Thoracic aorta (tissue), 2 donors: Measurements from ENCODE around the gene CENATAC. TPM values are rescaled to one million over a fixed set of nuclear protein-coding genes. Genes with fewer than 3 reads are reported as not detected.

Source experiments
- ATAC-seq: fragments of 150-250 bp; one replicate; pipeline ENCODE4 v1.8.0; 2017; ENCODE audit warnings: low read depth; ENCODE audit not compliant: insufficient number of reproducible peaks, low FRiP score
- DNase-seq: peaks from one replicate; pipeline ENCODE4 v3.0.0-alpha.2; 2020; ENCODE audit warnings: low spot score
- H3K27ac ChIP-seq, 2 donors: fragments of 200-600 bp; sonication (generic); 1 replicate in 1 of 2; 2 replicates in 1 of 2; pipeline ENCODE4 v1.5.1; 2016; ENCODE audit warnings: mild to moderate bottlenecking in 2 of 2, moderate library complexity in 2 of 2
- H3K27me3 ChIP-seq: fragments of 200-600 bp; sonication (generic); replicated peaks from 2 replicates; pipeline ENCODE4 v1.6.0; 2016; ENCODE audit warnings: mild to moderate bottlenecking; ENCODE audit not compliant: insufficient read depth
- H3K36me3 ChIP-seq: fragments of 200-600 bp; sonication (generic); one replicate; pipeline ENCODE4 v1.5.1; 2016
- H3K4me1 ChIP-seq, 2 donors: fragments of 200-600 bp; sonication (generic); 1 replicate in 1 of 2; 2 replicates in 1 of 2; pipeline versions ENCODE4 v1.5.1 to v1.6.0; 2016; ENCODE audit warnings: low read depth in 2 of 2, mild to moderate bottlenecking in 1 of 2; ENCODE audit not compliant: control insufficient read depth in 1 of 2
- H3K4me3 ChIP-seq: fragments of 200-600 bp; sonication (generic); 2 replicates; pipeline ENCODE4 v1.5.1; 2016; ENCODE audit warnings: mild to moderate bottlenecking
- H3K9me3 ChIP-seq: fragments of 200-600 bp; sonication (generic); 2 replicates; pipeline ENCODE4 v1.5.1; 2016
- total RNA-seq, 2 donors: library from RNA; depleted of rRNA; stranded (reverse); fragments of >200 nt; gene quantifications; one replicate each; pipeline versions ENCODE4 v1.1.0 to v1.2.3, GENCODE V29; 2016
- TF ChIP-seq, protein P1 (sequence below): fragments of 200-600 bp; sonication (generic); IDR thresholded peaks from one replicate; pipeline ENCODE4 v1.5.1; 2019; ENCODE audit warnings: antibody characterized with exemption

The CENATAC gene
- total RNA-seq, 2 donors from 2014 or later: 63.5 to 128 TPM

DNA sequence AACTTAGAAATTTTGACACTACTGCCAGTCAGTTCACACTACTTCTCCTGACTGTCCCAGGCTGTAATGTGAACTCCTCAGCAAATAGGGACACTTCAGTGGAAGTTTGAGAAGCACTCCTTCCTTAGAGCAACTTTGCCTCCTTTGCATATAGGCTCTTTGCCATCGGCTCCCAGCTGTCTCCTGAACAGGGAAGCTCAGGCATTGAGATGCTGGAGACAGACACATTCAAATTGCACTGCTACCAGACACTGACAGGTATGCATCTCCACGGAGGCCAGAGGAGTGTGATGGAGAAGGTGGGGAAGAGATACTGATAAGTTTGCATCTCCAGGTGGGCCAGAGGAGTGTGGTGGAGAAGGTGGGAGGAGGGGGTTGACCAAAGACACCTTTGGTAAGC lies 22.1 kb downstream of the CENATAC start:
- TF ChIP-seq, protein P1, sequence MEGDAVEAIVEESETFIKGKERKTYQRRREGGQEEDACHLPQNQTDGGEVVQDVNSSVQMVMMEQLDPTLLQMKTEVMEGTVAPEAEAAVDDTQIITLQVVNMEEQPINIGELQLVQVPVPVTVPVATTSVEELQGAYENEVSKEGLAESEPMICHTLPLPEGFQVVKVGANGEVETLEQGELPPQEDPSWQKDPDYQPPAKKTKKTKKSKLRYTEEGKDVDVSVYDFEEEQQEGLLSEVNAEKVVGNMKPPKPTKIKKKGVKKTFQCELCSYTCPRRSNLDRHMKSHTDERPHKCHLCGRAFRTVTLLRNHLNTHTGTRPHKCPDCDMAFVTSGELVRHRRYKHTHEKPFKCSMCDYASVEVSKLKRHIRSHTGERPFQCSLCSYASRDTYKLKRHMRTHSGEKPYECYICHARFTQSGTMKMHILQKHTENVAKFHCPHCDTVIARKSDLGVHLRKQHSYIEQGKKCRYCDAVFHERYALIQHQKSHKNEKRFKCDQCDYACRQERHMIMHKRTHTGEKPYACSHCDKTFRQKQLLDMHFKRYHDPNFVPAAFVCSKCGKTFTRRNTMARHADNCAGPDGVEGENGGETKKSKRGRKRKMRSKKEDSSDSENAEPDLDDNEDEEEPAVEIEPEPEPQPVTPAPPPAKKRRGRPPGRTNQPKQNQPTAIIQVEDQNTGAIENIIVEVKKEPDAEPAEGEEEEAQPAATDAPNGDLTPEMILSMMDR: no peak
- peaks cover 33% of the 10 kb centered on the region for H3K36me3 ChIP-seq
- H3K4me3 ChIP-seq: peak overlapping the region; percentile 99
- H3K4me1 ChIP-seq: peaks cover 23 to 64% of the 10 kb centered on the region in 2 donors
- no peaks in the 10 kb centered on the region for H3K27me3 ChIP-seq
- H3K27ac ChIP-seq: no peak overlapping the region
- no peaks in the 10 kb centered on the region for H3K9me3 ChIP-seq
- no peak for DNase-seq
- no peak for ATAC-seq

DNA sequence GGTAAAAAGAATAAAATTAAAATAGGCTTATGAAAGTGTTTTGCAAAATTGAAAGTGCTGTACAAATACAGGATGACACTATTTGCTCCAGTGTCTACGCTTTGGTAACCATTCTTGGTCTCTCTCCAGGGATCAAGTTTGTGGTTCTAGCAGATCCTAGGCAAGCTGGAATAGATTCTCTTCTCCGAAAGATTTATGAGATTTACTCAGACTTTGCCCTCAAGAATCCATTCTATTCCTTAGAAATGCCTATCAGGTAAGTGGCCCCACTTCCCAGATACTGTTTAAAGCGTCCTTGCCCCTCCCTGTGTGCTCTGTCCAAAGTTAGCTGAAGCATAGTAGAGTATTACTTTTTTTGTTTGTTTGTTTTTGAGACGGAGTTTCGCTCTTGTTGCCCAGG lies 23.7 kb downstream of the CENATAC start:
- Histone ChIP-seq H3K4me1 (peaks cover 17 to 59% of the 10 kb centered on the region in 2 donors), H3K27me3 (no peaks in the 10 kb centered on the region), H3K9me3 (no peaks in the 10 kb centered on the region), H3K27ac (no peak overlapping the region), H3K36me3 (peaks cover 26% of the 10 kb centered on the region), H3K4me3 (no peak overlapping the region)
- DNase-seq (no peak), ATAC-seq (no peak)
- TF ChIP-seq, protein P1: no peak

DNA sequence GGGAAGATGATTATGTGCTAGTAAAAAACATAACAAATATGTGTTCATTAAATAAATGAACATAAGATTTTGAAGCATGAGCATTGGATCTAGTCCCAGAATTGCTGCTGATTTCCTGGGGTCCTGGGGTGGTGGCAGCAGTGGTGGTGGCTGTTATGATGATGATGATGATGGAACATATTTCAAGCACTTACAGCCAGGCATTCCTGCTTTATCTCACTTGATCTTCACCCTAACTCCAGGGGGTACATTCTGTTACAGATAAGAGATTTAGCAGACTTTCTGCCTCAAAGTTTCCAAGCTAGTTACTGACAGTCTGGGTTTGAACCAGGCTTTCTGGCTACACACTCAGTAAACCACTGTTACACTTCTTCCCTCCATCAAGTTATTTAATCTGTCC lies 25.8 kb downstream of the CENATAC start:
- DNase-seq (no peak), ATAC-seq (no peak)
- H3K27ac ChIP-seq: no peak overlapping the region
- H3K9me3 ChIP-seq: no peaks in the 10 kb centered on the region
- H3K36me3 ChIP-seq: peaks cover 26% of the 10 kb centered on the region
- TF ChIP-seq, protein P1: no peak
- H3K4me1 ChIP-seq: peaks cover 12 to 50% of the 10 kb centered on the region in 2 donors
- H3K27me3 ChIP-seq: no peaks in the 10 kb centered on the region
- H3K4me3 ChIP-seq: no peak overlapping the region

DNA sequence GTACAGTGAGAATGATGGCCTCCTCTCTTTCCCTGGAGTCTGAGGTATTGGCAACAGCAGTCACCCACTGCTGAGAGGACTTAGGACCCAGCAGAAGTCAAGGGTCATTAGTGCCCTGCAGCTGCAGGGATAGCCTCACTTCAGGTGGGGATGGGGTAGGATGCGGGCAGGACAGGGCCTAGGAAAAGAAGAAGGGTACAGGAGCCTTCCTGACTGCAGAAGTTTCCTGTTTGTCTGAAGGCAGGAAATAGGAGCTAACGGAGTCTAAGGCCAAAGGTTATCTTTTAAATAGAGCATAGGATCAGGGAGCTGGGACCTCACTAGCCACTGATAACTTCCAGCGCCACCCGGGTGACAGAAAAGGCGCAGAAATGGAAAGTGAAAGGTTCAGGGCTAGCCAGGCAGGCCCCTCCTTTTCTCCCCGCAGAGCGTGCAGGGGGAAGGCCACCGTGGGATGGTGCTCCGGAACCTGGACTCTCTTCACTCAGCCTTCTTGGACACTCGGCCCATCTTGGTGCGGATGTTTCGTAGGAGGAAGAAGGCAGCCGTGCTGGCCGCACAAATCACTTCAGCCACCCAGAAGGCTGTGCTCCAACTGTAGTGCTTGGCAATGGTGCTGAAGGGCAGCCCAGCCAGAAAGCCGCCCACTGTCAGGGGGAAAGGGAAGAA lies 26.6 kb downstream of the CENATAC start:
- DNase-seq (no peak), ATAC-seq (no peak)
- peak overlapping the region; percentile 39 to 61 for H3K27ac ChIP-seq

DNA sequence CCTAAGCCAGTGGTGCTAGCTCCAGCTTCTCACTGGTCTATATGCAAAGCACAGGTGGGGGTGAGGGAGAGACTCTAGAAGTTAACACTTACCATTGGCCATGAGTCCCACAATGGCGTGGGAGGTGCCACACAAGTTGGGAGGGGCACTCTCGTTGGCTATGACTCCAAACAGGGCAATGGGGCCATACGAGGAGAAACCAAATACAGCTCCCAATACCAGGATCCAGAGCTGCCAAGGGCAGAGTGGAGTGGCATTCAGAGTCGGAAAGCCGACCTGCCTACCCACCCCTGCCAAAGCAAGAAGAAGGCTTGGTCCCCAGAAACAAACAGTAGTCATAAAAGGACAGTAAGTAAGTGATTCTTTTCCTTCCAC lies 27.1 kb downstream of the CENATAC start:
- H3K4me1 ChIP-seq: peaks cover 16 to 50% of the 10 kb centered on the region in 2 donors
- ATAC-seq (no peak), DNase-seq (no peak)
- peak overlapping the region; percentile 39 to 61 for H3K27ac ChIP-seq
- H3K4me3 ChIP-seq: no peak overlapping the region
- no peaks in the 10 kb centered on the region for H3K9me3 ChIP-seq
- peaks cover 26% of the 10 kb centered on the region for H3K36me3 ChIP-seq
- no peaks in the 10 kb centered on the region for H3K27me3 ChIP-seq
- TF ChIP-seq, protein P1: no peak

More for the DNA sequence above, 26.6 kb downstream of the CENATAC start:
- H3K27me3 ChIP-seq: no peaks in the 10 kb centered on the region
- H3K4me3 ChIP-seq: no peak overlapping the region
- TF ChIP-seq, protein P1: no peak
- peaks cover 26% of the 10 kb centered on the region for H3K36me3 ChIP-seq
- H3K4me1 ChIP-seq: peaks cover 14 to 50% of the 10 kb centered on the region in 2 donors
- H3K9me3 ChIP-seq: no peaks in the 10 kb centered on the region
